Measurements from ENCODE around the gene ZNF296. TPM values are rescaled to one million over a fixed set of nuclear protein-coding genes. Genes with fewer than 3 reads are reported as not detected.

Gene ZNF296
- total RNA-seq, 1 experiment from 2014 or later: 3.7 TPM

GRCh38 chr19:45123440-45123850, 47.2 kb upstream of the ZNF296 start:
- Histone ChIP-seq H3K9me2 (ENCODE audit: insufficient read depth) (no peaks in the 10 kb centered on the region), H2AFZ (no peak overlapping the region), H3F3A (ENCODE audit: insufficient read depth, low read depth) (peaks cover 33% of the 10 kb centered on the region), H3K27me3 (ENCODE audit: insufficient read depth, low read depth) (no peaks in the 10 kb centered on the region), H3K4me2 (peak overlapping the region; percentile 60), H4K20me1 (ENCODE audit: insufficient read depth) (peaks cover 66% of the 10 kb centered on the region), H3K4me1 (replicated peaks; ENCODE audit: insufficient read depth) (peaks cover 42% of the 10 kb centered on the region), H3K27ac (peak overlapping the region; percentile 52), H3K4me3 (no peak overlapping the region), H3K36me3 (ENCODE audit: low read depth) (no peaks in the 10 kb centered on the region), H3K9me3 (ENCODE audit: insufficient read depth, low read depth) (no peaks in the 10 kb centered on the region), H3K79me2 (ENCODE audit: low read depth) (peaks cover 77% of the 10 kb centered on the region)
- peak; percentile 84 to 96 for DNase-seq
- no peak for TF ChIP-seq CTCF (conservative IDR thresholded peaks at IDR 0.05)
- TF ChIP-seq EZH2 (IDR thresholded peaks at IDR 0.05; ENCODE audit: low read depth): no peak
- intact Hi-C loops (cut with micrococcal nuclease; ENCODE audit: unreplicated experiment): loop anchor here (1.0 to 5.0 kb wide), 2 partner anchors 31 to 46 kb away; partner anchors contain the start of genes GEMIN7 and ZNF296
- CTCF ChIA-PET: interaction anchor here (0.6 to 0.8 kb wide), 2 partner anchors 25 to 44 kb away, joined by 3 read pairs; no protein-coding TSS in a partner anchor
- POLR2A ChIA-PET (ENCODE audit: unreplicated experiment): interaction anchor here (0.6 kb wide), 1 partner anchor 84 kb away, joined by 8 read pairs; no protein-coding TSS in a partner anchor
- no TSS peak for BruUV-seq (replicated peaks)

- TF ChIP-seq CTCF (conservative IDR thresholded peaks at IDR 0.05) (no peak), EZH2 (IDR thresholded peaks at IDR 0.05; ENCODE audit: low read depth) (no peak)
- POLR2A ChIA-PET (ENCODE audit: unreplicated experiment): interaction anchor here (0.6 kb wide), 1 partner anchor 83 kb away, joined by 8 read pairs; no protein-coding TSS in a partner anchor
- Histone ChIP-seq H3K4me1 (replicated peaks; ENCODE audit: insufficient read depth) (peaks cover 42% of the 10 kb centered on the region), H3K4me3 (no peak overlapping the region), H4K20me1 (ENCODE audit: insufficient read depth) (peaks cover 70% of the 10 kb centered on the region), H3K36me3 (ENCODE audit: low read depth) (no peaks in the 10 kb centered on the region), H3K9me3 (ENCODE audit: insufficient read depth, low read depth) (no peaks in the 10 kb centered on the region), H3F3A (ENCODE audit: insufficient read depth, low read depth) (peaks cover 33% of the 10 kb centered on the region), H3K27ac (no peak overlapping the region), H3K79me2 (ENCODE audit: low read depth) (peaks cover 79% of the 10 kb centered on the region), H3K27me3 (ENCODE audit: insufficient read depth, low read depth) (no peaks in the 10 kb centered on the region), H3K9me2 (ENCODE audit: insufficient read depth) (no peaks in the 10 kb centered on the region), H2AFZ (no peak overlapping the region), H3K4me2 (peak overlapping the region; percentile 60)
- CTCF ChIA-PET: no interaction called here
- intact Hi-C loops (cut with micrococcal nuclease; ENCODE audit: unreplicated experiment): loop anchor here (1.0 to 5.0 kb wide), 2 partner anchors 31 to 46 kb away; partner anchors contain the start of genes GEMIN7 and ZNF296
- no peak for DNase-seq
- BruUV-seq (replicated peaks): no TSS peak
Measured at GRCh38 chr19:45122832-45123231, 46.6 kb upstream of the ZNF296 start.

- no TSS peak for BruUV-seq (replicated peaks)
- Histone ChIP-seq H3K4me3 (no peak overlapping the region), H3K79me2 (ENCODE audit: low read depth) (peaks cover 78% of the 10 kb centered on the region), H3K36me3 (ENCODE audit: low read depth) (no peaks in the 10 kb centered on the region), H3K9me2 (ENCODE audit: insufficient read depth) (no peaks in the 10 kb centered on the region), H2AFZ (no peak overlapping the region), H3K27ac (no peak overlapping the region), H4K20me1 (ENCODE audit: insufficient read depth) (peaks cover 69% of the 10 kb centered on the region), H3K4me2 (0 out of 2 replicates have a peak overlapping the region, but pooled peaks have one; percentile 15), H3K27me3 (ENCODE audit: insufficient read depth, low read depth) (no peaks in the 10 kb centered on the region), H3K4me1 (replicated peaks; ENCODE audit: insufficient read depth) (peaks cover 42% of the 10 kb centered on the region), H3K9me3 (ENCODE audit: insufficient read depth, low read depth) (no peaks in the 10 kb centered on the region), H3F3A (ENCODE audit: insufficient read depth, low read depth) (peaks cover 33% of the 10 kb centered on the region)
- TF ChIP-seq CTCF (conservative IDR thresholded peaks at IDR 0.05) (no peak), EZH2 (IDR thresholded peaks at IDR 0.05; ENCODE audit: low read depth) (no peak)
- intact Hi-C loops (cut with micrococcal nuclease; ENCODE audit: unreplicated experiment): loop anchor here (5.0 kb wide), 1 partner anchor 45 kb away; the partner anchor contains the start of genes GEMIN7 and ZNF296
- DNase-seq: peak in 1 of 2 experiments; percentile 37
- ChIA-PET POLR2A (ENCODE audit: unreplicated experiment) (no interaction called here), CTCF (no interaction called here)
Measured at GRCh38 chr19:45121827-45122345, 45.6 kb upstream of the ZNF296 start.

Data from PC-9 (cell line).